A549 (cell line): ENCODE measurements around the gene SLC27A2.

Experiments used
- CBX8 ChIP-seq: fragments of 200-600 bp; sonication (generic); IDR thresholded peaks from 2 replicates; pipeline ENCODE4 v1.6.1; 2016
- HOXB13 ChIP-seq: fragments of 250-450 bp; sonication (Bioruptor Pico); IDR thresholded peaks from 2 replicates; pipeline ENCODE4 v1.5.0; 2020; ENCODE audit warnings: low read depth, mild to moderate bottlenecking, moderate library complexity
- JUNB ChIP-seq: fragments of >200 bp; sonication (Bioruptor Twin); formaldehyde crosslinking; IDR thresholded peaks from 2 replicates; pipeline ENCODE4 v1.6.1; 2016
- POLR2A ChIP-seq: IDR thresholded peaks from 2 replicates; pipeline ENCODE4 v1.6.1; 2012; ENCODE audit warnings: mild to moderate bottlenecking, low read length
- RAD21 ChIP-seq, 2 experiments: fragments of >200 bp in 1 of 2; sonication (Bioruptor Twin) in 1 of 2; formaldehyde crosslinking in 1 of 2; IDR thresholded peaks in 1 of 2; conservative IDR thresholded peaks in 1 of 2; 2 replicates in 1 of 2; 3 replicates in 1 of 2; pipeline ENCODE4 v1.6.1; 2012 to 2018; ENCODE audit warnings: inconsistent platforms in 1 of 2
- TF ChIP-seq, protein P1 (sequence below): fragments of >200 bp; sonication (Bioruptor Twin); formaldehyde crosslinking; IDR thresholded peaks from 3 replicates; pipeline ENCODE4 v1.5.1; 2016

DNA sequence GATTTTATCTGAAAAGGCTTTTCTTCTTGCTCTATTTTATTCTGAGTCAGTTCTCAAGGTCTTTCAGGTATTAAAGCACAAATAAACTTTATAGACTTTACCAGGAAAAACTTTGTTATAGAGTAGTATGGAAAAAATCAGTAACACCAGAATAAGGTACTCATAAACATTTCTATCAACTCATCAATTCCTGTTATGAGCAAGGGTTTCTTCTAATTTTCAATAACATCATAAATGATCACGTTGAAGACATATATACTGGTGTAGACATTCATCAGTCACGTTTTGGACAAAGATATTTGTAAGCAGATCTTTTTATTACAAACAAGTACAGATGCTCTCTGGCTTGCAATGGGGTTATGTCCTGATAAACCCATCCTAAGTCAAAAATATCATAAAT is 93.1 kb downstream of the SLC27A2 start:
- TF ChIP-seq HOXB13 (CRISPR knock-in tag) (no peak), JUNB (no peak), RAD21 (conservative IDR thresholded peaks at IDR 0.05 in 1 of 2, IDR thresholded peaks at IDR 0.05 in 1 of 2) (no peak), POLR2A (no peak), CBX8 (no peak)
- TF ChIP-seq, protein P1, sequence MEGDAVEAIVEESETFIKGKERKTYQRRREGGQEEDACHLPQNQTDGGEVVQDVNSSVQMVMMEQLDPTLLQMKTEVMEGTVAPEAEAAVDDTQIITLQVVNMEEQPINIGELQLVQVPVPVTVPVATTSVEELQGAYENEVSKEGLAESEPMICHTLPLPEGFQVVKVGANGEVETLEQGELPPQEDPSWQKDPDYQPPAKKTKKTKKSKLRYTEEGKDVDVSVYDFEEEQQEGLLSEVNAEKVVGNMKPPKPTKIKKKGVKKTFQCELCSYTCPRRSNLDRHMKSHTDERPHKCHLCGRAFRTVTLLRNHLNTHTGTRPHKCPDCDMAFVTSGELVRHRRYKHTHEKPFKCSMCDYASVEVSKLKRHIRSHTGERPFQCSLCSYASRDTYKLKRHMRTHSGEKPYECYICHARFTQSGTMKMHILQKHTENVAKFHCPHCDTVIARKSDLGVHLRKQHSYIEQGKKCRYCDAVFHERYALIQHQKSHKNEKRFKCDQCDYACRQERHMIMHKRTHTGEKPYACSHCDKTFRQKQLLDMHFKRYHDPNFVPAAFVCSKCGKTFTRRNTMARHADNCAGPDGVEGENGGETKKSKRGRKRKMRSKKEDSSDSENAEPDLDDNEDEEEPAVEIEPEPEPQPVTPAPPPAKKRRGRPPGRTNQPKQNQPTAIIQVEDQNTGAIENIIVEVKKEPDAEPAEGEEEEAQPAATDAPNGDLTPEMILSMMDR, result no peak
